ENCODE measurements around the gene SLC25A1. TPM values are rescaled to one million over a fixed set of nuclear protein-coding genes. Genes with fewer than 3 reads are reported as not detected.

The SLC25A1 gene
- total RNA-seq, 2 experiments from 2014 or later = 60.6 to 68.1 TPM

GRCh38 chr22:19143212-19143611 is 35.3 kb downstream of the SLC25A1 start:
- ATAC-seq (no peak), DNase-seq (no peak)
- CTCF ChIA-PET = interaction anchor here (0.9 to 3.1 kb wide), 7 partner anchors 12 to 487 kb away, joined by 3 to 17 read pairs (median 6); partner anchors contain the start of genes CDC45 and SLC25A1
- H3K4me3 Mint-ChIP-seq = peak overlapping the region; percentile 95
- H3K4me1 Mint-ChIP-seq = peaks cover 19% of the 10 kb centered on the region
- H3K27me3 Mint-ChIP-seq = peaks cover 16% of the 10 kb centered on the region
- peaks cover 8% of the 10 kb centered on the region for H3K36me3 Mint-ChIP-seq
- no peak overlapping the region for H3K27ac Mint-ChIP-seq
- H3K9me3 Mint-ChIP-seq (ENCODE audit: low read depth) = no peaks in the 10 kb centered on the region

- H3K27ac Mint-ChIP-seq = peak overlapping the region; percentile 47
- CTCF ChIA-PET = interaction anchor here (0.6 kb wide), 1 partner anchor 498 kb away, joined by 3 read pairs; no protein-coding TSS in a partner anchor
- H3K9me3 Mint-ChIP-seq (ENCODE audit: low read depth) = no peaks in the 10 kb centered on the region
- DNase-seq = no peak
- peaks cover 19% of the 10 kb centered on the region for H3K4me1 Mint-ChIP-seq
- no peak overlapping the region for H3K4me3 Mint-ChIP-seq
- peaks cover 8% of the 10 kb centered on the region for H3K27me3 Mint-ChIP-seq
- no peak for ATAC-seq
- H3K36me3 Mint-ChIP-seq = peaks cover 8% of the 10 kb centered on the region
These were observed 36.1 kb downstream of the SLC25A1 start for GRCh38 chr22:19142394-19142793.

GRCh38 chr22:19139974-19140373 is 38.6 kb downstream of the SLC25A1 start:
- DNase-seq (no peak), ATAC-seq (no peak)
- peaks cover 18% of the 10 kb centered on the region for H3K36me3 Mint-ChIP-seq
- no peaks in the 10 kb centered on the region for H3K27me3 Mint-ChIP-seq
- no peaks in the 10 kb centered on the region for H3K9me3 Mint-ChIP-seq (ENCODE audit: low read depth)
- H3K4me3 Mint-ChIP-seq = no peak overlapping the region
- H3K4me1 Mint-ChIP-seq = peaks cover 19% of the 10 kb centered on the region
- CTCF ChIA-PET = no interaction called here
- H3K27ac Mint-ChIP-seq = no peak overlapping the region

GRCh38 chr22:19139001-19139356 is 39.6 kb downstream of the SLC25A1 start:
- CTCF ChIA-PET = no interaction called here
- Mint-ChIP-seq H3K36me3 (peaks cover 18% of the 10 kb centered on the region), H3K9me3 (ENCODE audit: low read depth) (no peaks in the 10 kb centered on the region), H3K4me1 (peaks cover 12% of the 10 kb centered on the region), H3K4me3 (no peak overlapping the region), H3K27me3 (no peaks in the 10 kb centered on the region), H3K27ac (no peak overlapping the region)
- ATAC-seq (no peak), DNase-seq (no peak)

GRCh38 chr22:19138217-19139000 is 40.1 kb downstream of the SLC25A1 start:
- CTCF ChIA-PET = no interaction called here
- ATAC-seq (no peak), DNase-seq (no peak)
- H3K27ac Mint-ChIP-seq = no peak overlapping the region
- H3K9me3 Mint-ChIP-seq (ENCODE audit: low read depth) = no peaks in the 10 kb centered on the region
- H3K36me3 Mint-ChIP-seq = peaks cover 16% of the 10 kb centered on the region
- no peak overlapping the region for H3K4me3 Mint-ChIP-seq
- H3K27me3 Mint-ChIP-seq = no peaks in the 10 kb centered on the region
- H3K4me1 Mint-ChIP-seq = peaks cover 7% of the 10 kb centered on the region

- H3K36me3 Mint-ChIP-seq = peaks cover 16% of the 10 kb centered on the region
- ATAC-seq = no peak
- H3K4me3 Mint-ChIP-seq = no peak overlapping the region
- H3K27me3 Mint-ChIP-seq = no peaks in the 10 kb centered on the region
- no peak for DNase-seq
- CTCF ChIA-PET = no interaction called here
- H3K9me3 Mint-ChIP-seq (ENCODE audit: low read depth) = no peaks in the 10 kb centered on the region
- H3K27ac Mint-ChIP-seq = no peak overlapping the region
- peaks cover under 1% of the 10 kb centered on the region for H3K4me1 Mint-ChIP-seq
These were observed 40.9 kb downstream of the SLC25A1 start for GRCh38 chr22:19137384-19138216.

- ATAC-seq (no peak), DNase-seq (no peak)
- CTCF ChIA-PET = no interaction called here
- Mint-ChIP-seq H3K36me3 (peaks cover 16% of the 10 kb centered on the region), H3K4me3 (no peak overlapping the region), H3K9me3 (ENCODE audit: low read depth) (no peaks in the 10 kb centered on the region), H3K27ac (no peak overlapping the region), H3K4me1 (no peaks in the 10 kb centered on the region), H3K27me3 (no peaks in the 10 kb centered on the region)
These were observed 41.6 kb downstream of the SLC25A1 start for GRCh38 chr22:19136915-19137314.

- CTCF ChIA-PET = interaction anchor here (0.6 kb wide), 1 partner anchor 203 kb away, joined by 3 read pairs; no protein-coding TSS in a partner anchor
- DNase-seq = no peak
These were observed 43.7 kb downstream of the SLC25A1 start for GRCh38 chr22:19134874-19135273.

GRCh38 chr22:19134176-19134831 is 44.2 kb downstream of the SLC25A1 start:
- no peaks in the 10 kb centered on the region for H3K9me3 Mint-ChIP-seq (ENCODE audit: low read depth)
- CTCF ChIA-PET = interaction anchor here (0.6 kb wide), 1 partner anchor 204 kb away, joined by 3 read pairs; no protein-coding TSS in a partner anchor
- H3K36me3 Mint-ChIP-seq = peaks cover 18% of the 10 kb centered on the region
- no peak for DNase-seq
- H3K27me3 Mint-ChIP-seq = no peaks in the 10 kb centered on the region
- ATAC-seq = no peak
- no peaks in the 10 kb centered on the region for H3K4me1 Mint-ChIP-seq
- H3K27ac Mint-ChIP-seq = no peak overlapping the region
- H3K4me3 Mint-ChIP-seq = no peak overlapping the region

More at GRCh38 chr22:19134874-19135273, 43.7 kb downstream of the SLC25A1 start:
- H3K9me3 Mint-ChIP-seq (ENCODE audit: low read depth) = no peaks in the 10 kb centered on the region
- H3K4me1 Mint-ChIP-seq = no peaks in the 10 kb centered on the region
- H3K4me3 Mint-ChIP-seq = no peak overlapping the region
- no peak for ATAC-seq
- no peaks in the 10 kb centered on the region for H3K27me3 Mint-ChIP-seq
- no peak overlapping the region for H3K27ac Mint-ChIP-seq
- peaks cover 18% of the 10 kb centered on the region for H3K36me3 Mint-ChIP-seq

- CTCF ChIA-PET = no interaction called here
- DNase-seq (no peak), ATAC-seq (no peak)
- Mint-ChIP-seq H3K4me1 (no peaks in the 10 kb centered on the region), H3K27ac (no peak overlapping the region), H3K27me3 (no peaks in the 10 kb centered on the region), H3K36me3 (peaks cover 13% of the 10 kb centered on the region), H3K9me3 (ENCODE audit: low read depth) (no peaks in the 10 kb centered on the region), H3K4me3 (no peak overlapping the region)
These were observed 45.0 kb downstream of the SLC25A1 start for GRCh38 chr22:19133561-19133960.

- H3K27ac Mint-ChIP-seq = no peak overlapping the region
- CTCF ChIA-PET = no interaction called here
These were observed 45.7 kb downstream of the SLC25A1 start for GRCh38 chr22:19132693-19133400.

GRCh38 chr22:19132153-19132552 is 46.4 kb downstream of the SLC25A1 start:
- Mint-ChIP-seq H3K9me3 (ENCODE audit: low read depth) (no peaks in the 10 kb centered on the region), H3K4me3 (no peak overlapping the region), H3K27ac (no peak overlapping the region), H3K27me3 (no peaks in the 10 kb centered on the region), H3K4me1 (no peaks in the 10 kb centered on the region), H3K36me3 (peaks cover 13% of the 10 kb centered on the region)
- CTCF ChIA-PET = no interaction called here
- no peak for DNase-seq
- no peak for ATAC-seq

More at GRCh38 chr22:19132693-19133400, 45.7 kb downstream of the SLC25A1 start:
- Mint-ChIP-seq H3K4me3 (no peak overlapping the region), H3K27me3 (no peaks in the 10 kb centered on the region), H3K36me3 (peaks cover 13% of the 10 kb centered on the region), H3K9me3 (ENCODE audit: low read depth) (no peaks in the 10 kb centered on the region), H3K4me1 (no peaks in the 10 kb centered on the region)
- ATAC-seq = no peak
- DNase-seq = no peak

- no peaks in the 10 kb centered on the region for H3K9me3 Mint-ChIP-seq (ENCODE audit: low read depth)
- no peaks in the 10 kb centered on the region for H3K27me3 Mint-ChIP-seq
- H3K4me1 Mint-ChIP-seq = no peaks in the 10 kb centered on the region
- no peak overlapping the region for H3K27ac Mint-ChIP-seq
- CTCF ChIA-PET = no interaction called here
- peaks cover 12% of the 10 kb centered on the region for H3K36me3 Mint-ChIP-seq
- ATAC-seq (no peak), DNase-seq (no peak)
- H3K4me3 Mint-ChIP-seq = no peak overlapping the region
These were observed 46.9 kb downstream of the SLC25A1 start for GRCh38 chr22:19131685-19132015.

Measured in activated CD8-positive, alpha-beta memory T cell treated with anti-CD3 and anti-CD28 coated beads, Interleukin-2, amount 10 ng/mL, durations not matched to agents 7 days and 5 days (primary cell).